IgD-negative memory B cell (primary cell): Measurements from ENCODE around the gene KIAA1217. TPM values are rescaled to one million over a fixed set of nuclear protein-coding genes. Genes with fewer than 3 reads are reported as not detected.

ENCODE experiments used
- H3K27ac Mint-ChIP-seq, 3 donors: one replicate each; pipeline ENCODE4 v1.8.0; 2020 to 2022; ENCODE audit warnings: mild to moderate bottlenecking in 3 of 3, mixed read lengths in 3 of 3, moderate library complexity in 1 of 3
- H3K27me3 Mint-ChIP-seq: one replicate; pipeline ENCODE4 v1.8.0; 2021; ENCODE audit warnings: mixed read lengths
- H3K36me3 Mint-ChIP-seq: one replicate; pipeline ENCODE4 v1.8.0; 2020; ENCODE audit warnings: mild to moderate bottlenecking, mixed read lengths
- H3K4me1 Mint-ChIP-seq, 3 donors: one replicate each; pipeline ENCODE4 v1.8.0; 2020 to 2022; ENCODE audit warnings: mixed read lengths in 3 of 3, mild to moderate bottlenecking in 1 of 3
- H3K4me3 Mint-ChIP-seq, 4 donors: one replicate each; pipeline ENCODE4 v1.8.0; 2020 to 2022; ENCODE audit warnings: mild to moderate bottlenecking in 4 of 4, mixed read lengths in 4 of 4, moderate library complexity in 3 of 4
- H3K9me3 Mint-ChIP-seq, 3 donors: one replicate each; pipeline ENCODE4 v1.8.0; 2020 to 2021; ENCODE audit warnings: mixed read lengths in 3 of 3, mild to moderate bottlenecking in 1 of 3
- polyA plus RNA-seq: library from polyadenylated mRNA; unstranded; fragments of 300-500 nt; fragmentation: Illumina TruSeq; gene quantifications from one replicate; pipeline ENCODE4 v1.2.3, GENCODE V29; 2021

KIAA1217 gene, protein sequence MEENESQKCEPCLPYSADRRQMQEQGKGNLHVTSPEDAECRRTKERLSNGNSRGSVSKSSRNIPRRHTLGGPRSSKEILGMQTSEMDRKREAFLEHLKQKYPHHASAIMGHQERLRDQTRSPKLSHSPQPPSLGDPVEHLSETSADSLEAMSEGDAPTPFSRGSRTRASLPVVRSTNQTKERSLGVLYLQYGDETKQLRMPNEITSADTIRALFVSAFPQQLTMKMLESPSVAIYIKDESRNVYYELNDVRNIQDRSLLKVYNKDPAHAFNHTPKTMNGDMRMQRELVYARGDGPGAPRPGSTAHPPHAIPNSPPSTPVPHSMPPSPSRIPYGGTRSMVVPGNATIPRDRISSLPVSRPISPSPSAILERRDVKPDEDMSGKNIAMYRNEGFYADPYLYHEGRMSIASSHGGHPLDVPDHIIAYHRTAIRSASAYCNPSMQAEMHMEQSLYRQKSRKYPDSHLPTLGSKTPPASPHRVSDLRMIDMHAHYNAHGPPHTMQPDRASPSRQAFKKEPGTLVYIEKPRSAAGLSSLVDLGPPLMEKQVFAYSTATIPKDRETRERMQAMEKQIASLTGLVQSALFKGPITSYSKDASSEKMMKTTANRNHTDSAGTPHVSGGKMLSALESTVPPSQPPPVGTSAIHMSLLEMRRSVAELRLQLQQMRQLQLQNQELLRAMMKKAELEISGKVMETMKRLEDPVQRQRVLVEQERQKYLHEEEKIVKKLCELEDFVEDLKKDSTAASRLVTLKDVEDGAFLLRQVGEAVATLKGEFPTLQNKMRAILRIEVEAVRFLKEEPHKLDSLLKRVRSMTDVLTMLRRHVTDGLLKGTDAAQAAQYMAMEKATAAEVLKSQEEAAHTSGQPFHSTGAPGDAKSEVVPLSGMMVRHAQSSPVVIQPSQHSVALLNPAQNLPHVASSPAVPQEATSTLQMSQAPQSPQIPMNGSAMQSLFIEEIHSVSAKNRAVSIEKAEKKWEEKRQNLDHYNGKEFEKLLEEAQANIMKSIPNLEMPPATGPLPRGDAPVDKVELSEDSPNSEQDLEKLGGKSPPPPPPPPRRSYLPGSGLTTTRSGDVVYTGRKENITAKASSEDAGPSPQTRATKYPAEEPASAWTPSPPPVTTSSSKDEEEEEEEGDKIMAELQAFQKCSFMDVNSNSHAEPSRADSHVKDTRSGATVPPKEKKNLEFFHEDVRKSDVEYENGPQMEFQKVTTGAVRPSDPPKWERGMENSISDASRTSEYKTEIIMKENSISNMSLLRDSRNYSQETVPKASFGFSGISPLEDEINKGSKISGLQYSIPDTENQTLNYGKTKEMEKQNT (N-terminal part only)
- not detected for polyA plus RNA-seq

DNA sequence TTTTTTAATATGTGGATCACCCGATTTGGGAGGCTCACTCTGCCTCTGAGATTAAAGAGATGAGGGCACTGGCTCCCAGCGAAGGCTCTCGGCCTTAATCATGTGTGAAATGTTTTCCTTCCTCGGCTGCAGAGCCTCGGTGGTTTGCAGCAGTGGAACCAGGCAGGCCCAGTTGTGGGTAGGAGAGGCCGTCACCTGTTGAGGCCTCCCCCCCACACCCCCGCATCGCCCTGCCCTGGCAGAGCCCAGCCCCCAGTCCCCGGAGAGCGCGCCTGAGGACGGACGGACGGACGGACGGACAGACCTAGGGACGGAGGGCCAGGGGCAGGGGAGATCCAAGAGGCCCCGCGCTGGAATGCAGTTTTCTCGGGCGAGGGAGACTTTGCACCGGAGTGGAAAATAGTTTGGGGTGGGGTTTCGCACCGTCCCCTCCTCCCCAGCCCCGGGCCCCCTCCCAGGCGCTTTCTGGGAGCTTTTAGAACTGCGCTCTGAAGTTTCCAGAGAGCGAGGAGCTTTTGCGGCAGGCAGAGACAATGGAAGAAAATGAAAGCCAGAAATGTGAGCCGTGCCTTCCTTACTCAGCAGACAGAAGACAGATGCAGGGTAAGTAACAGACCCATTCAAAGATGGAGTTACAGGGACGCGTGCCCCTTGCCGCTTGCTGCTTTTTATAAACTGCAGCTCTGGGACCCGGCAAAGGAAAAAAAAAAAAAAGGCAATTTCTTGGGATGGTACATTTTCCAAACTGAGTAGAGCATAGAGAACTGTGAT is at the start of gene KIAA1217:
Gene KIAA1217, plus strand, starts transcription at position 478 of the 771 bp plus-strand sequence. Its CDS starts 56 bp downstream, at position 534.
- peak within 1 kb of the TSS; percentile 51 to 79 (median 58) for H3K4me3 Mint-ChIP-seq
- H3K27me3 Mint-ChIP-seq, result peaks cover 19% of the 10 kb centered on the region
- H3K36me3 Mint-ChIP-seq, result no peaks in the 10 kb centered on the region
- peak within 1 kb of the TSS in 1 of 3 donors; percentile 60 for H3K27ac Mint-ChIP-seq
- H3K9me3 Mint-ChIP-seq, result peaks cover 0 to 4% (median 0%) of the 10 kb centered on the region in 3 donors
- H3K4me1 Mint-ChIP-seq, result peaks cover 4 to 11% (median 9%) of the 10 kb centered on the region in 3 donors

- H3K36me3 Mint-ChIP-seq, result no peaks in the 10 kb centered on the region
- H3K27me3 Mint-ChIP-seq, result no peaks in the 10 kb centered on the region
- H3K27ac Mint-ChIP-seq, result no peak overlapping the region
- H3K4me3 Mint-ChIP-seq, result no peak overlapping the region
- H3K9me3 Mint-ChIP-seq, result peaks cover 2 to 8% (median 4%) of the 10 kb centered on the region in 3 donors
- H3K4me1 Mint-ChIP-seq, result no peaks in the 10 kb centered on the region
These were observed 46.5 kb upstream of the KIAA1217 start for GRCh38 chr10:24162206-24162985.

GRCh38 chr10:24163485-24163884 is 45.5 kb upstream of the KIAA1217 start:
- no peak overlapping the region for H3K27ac Mint-ChIP-seq
- no peak overlapping the region for H3K4me3 Mint-ChIP-seq
- H3K9me3 Mint-ChIP-seq, result peaks cover 2 to 7% (median 3%) of the 10 kb centered on the region in 3 donors
- no peaks in the 10 kb centered on the region for H3K36me3 Mint-ChIP-seq
- no peaks in the 10 kb centered on the region for H3K27me3 Mint-ChIP-seq
- no peaks in the 10 kb centered on the region for H3K4me1 Mint-ChIP-seq

DNA sequence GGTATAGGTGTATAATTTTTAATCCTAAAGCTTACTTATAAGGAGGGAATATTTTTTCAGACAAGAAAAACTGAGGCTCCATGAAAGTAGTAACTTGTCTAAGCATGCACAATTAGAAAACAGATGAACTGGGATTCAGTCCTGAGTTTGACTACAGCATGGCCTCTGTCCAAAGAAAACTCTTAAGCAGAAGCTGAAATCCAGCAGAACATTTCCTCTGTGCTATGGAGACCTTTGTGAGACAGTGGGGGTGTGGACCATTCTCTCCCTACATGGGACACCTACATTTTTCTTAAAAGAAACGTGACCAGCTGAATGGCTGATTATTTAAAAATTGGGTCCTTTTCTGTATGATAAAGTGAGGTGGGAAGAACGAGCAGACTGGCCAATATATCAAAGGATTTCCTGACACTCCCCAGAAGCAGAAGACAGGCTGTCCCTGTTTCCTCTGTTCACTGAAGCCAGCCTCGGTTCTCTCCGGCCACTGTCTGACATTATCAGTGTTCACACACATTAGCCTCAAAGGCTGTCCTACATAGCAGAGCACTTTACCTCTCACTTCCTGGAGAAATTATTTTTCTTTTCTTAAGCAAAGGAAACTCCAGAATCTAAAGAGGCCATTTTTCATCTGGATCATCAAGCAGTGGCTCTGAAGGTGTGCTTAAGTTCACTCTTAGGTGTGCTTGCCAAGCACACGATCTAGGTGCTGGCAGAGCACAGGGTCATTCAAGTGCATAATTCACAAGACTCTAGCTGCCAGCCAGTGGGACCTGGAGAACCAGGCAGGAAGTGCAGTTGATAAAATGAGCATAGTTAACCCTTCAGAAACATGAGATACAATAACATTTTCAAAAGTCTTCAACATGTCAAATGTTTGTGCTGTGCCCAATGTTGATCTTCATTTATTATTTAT is 40.4 kb upstream of the KIAA1217 start:
- Mint-ChIP-seq H3K36me3 (no peaks in the 10 kb centered on the region), H3K27ac (no peak overlapping the region), H3K4me1 (no peaks in the 10 kb centered on the region), H3K4me3 (no peak overlapping the region), H3K27me3 (no peaks in the 10 kb centered on the region), H3K9me3 (peaks cover 3 to 5% (median 4%) of the 10 kb centered on the region in 3 donors)

GRCh38 chr10:24170199-24170598 is 38.7 kb upstream of the KIAA1217 start:
- Mint-ChIP-seq H3K36me3 (no peaks in the 10 kb centered on the region), H3K27me3 (no peaks in the 10 kb centered on the region), H3K4me1 (no peaks in the 10 kb centered on the region), H3K9me3 (peaks cover 4 to 8% (median 6%) of the 10 kb centered on the region in 3 donors), H3K27ac (no peak overlapping the region), H3K4me3 (no peak overlapping the region)

- Mint-ChIP-seq H3K27ac (no peak overlapping the region), H3K9me3 (peaks cover 1 to 7% (median 5%) of the 10 kb centered on the region in 3 donors), H3K27me3 (no peaks in the 10 kb centered on the region), H3K4me1 (no peaks in the 10 kb centered on the region), H3K36me3 (no peaks in the 10 kb centered on the region), H3K4me3 (no peak overlapping the region)
These were observed 36.0 kb upstream of the KIAA1217 start for GRCh38 chr10:24172909-24173308.

DNA sequence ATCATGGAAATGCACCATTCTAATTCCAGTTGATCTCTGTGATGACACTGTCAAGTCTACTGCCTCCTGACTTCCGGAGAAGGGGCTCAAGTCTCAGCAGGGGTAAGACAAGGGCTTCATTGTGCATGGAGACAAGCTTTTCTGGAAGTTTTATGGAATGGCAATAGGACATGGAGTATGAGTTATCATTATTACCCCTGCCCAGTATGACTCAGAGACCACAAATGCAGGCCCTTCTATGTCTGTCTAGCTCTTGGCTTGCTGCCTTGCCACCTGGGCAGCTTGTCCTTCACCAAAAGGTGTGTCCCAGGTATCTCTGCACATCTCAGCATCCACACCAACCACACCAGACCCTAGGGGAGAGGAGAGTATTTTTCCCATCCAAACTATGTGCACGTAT is 34.9 kb upstream of the KIAA1217 start:
- Mint-ChIP-seq H3K27me3 (no peaks in the 10 kb centered on the region), H3K27ac (no peak overlapping the region), H3K4me3 (no peak overlapping the region), H3K4me1 (no peaks in the 10 kb centered on the region), H3K36me3 (no peaks in the 10 kb centered on the region), H3K9me3 (peaks cover 1 to 11% (median 5%) of the 10 kb centered on the region in 3 donors)

- Mint-ChIP-seq H3K27me3 (no peaks in the 10 kb centered on the region), H3K36me3 (no peaks in the 10 kb centered on the region), H3K9me3 (peaks cover 3 to 11% (median 7%) of the 10 kb centered on the region in 3 donors), H3K27ac (no peak overlapping the region), H3K4me1 (no peaks in the 10 kb centered on the region), H3K4me3 (no peak overlapping the region)
These were observed 32.3 kb upstream of the KIAA1217 start for GRCh38 chr10:24176658-24177057.

DNA sequence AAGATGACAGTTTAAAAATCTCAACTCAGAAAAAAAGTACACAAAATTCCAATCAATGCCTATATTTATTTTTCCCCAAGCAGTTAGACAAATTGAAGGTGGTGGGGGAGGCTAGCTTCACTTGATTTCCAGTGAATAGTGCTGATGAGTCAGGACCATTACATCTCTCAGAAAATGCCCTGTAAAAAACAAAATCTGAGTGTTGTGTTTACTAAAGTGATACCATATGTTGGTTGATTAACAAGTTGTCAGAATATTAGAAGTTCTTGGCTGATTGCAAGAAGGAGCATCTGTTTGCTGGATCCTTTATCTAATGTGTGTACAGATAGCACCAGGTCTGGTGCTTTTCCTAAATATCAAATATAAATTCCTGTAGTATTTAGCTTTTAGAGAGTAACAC is 31.3 kb upstream of the KIAA1217 start:
- no peaks in the 10 kb centered on the region for H3K4me1 Mint-ChIP-seq
- H3K36me3 Mint-ChIP-seq, result no peaks in the 10 kb centered on the region
- no peak overlapping the region for H3K4me3 Mint-ChIP-seq
- no peak overlapping the region for H3K27ac Mint-ChIP-seq
- H3K27me3 Mint-ChIP-seq, result no peaks in the 10 kb centered on the region
- H3K9me3 Mint-ChIP-seq, result peaks cover 3 to 11% (median 7%) of the 10 kb centered on the region in 3 donors

DNA sequence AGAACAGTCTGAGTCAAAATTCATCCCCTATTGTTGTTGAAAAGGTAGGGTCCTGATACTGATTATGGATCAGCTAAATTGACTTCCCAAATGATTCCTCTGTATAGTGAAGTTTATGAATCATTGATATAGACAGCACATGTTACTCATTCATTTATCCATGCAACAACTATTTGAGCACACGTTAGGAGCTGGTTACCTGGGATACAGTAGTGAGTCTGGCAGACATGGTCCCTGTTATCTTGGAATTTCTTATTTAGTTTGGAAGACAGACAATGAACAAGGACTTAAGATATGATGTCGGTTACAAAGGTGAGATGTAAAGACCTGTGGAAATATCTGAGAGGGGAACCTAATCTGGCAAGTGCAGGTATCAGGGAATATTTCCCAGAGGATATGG is 28.0 kb upstream of the KIAA1217 start:
- Mint-ChIP-seq H3K4me3 (no peak overlapping the region), H3K9me3 (peaks cover 2 to 6% (median 5%) of the 10 kb centered on the region in 3 donors), H3K27ac (no peak overlapping the region), H3K36me3 (no peaks in the 10 kb centered on the region), H3K4me1 (no peaks in the 10 kb centered on the region), H3K27me3 (no peaks in the 10 kb centered on the region)

DNA sequence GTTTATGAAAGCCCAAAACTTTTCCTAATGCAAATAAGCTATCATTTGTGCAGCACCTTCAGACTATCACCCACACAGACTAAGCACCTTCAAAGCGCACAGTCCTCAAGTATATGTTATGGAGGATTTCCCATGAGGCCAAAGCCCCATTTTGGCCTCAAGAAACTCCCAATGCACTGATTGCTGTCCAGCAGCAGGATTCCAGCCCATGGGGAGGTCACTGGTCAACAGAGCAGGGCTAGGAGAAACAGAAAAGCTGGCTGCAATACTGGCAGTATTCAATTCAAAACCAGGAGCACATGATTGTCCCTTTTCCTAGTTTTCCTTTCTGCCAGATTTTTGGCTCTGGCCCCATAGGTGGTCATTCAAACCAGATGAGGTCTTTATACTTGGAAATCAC is 24.5 kb upstream of the KIAA1217 start:
- no peaks in the 10 kb centered on the region for H3K36me3 Mint-ChIP-seq
- H3K4me3 Mint-ChIP-seq, result no peak overlapping the region
- H3K27ac Mint-ChIP-seq, result no peak overlapping the region
- no peaks in the 10 kb centered on the region for H3K27me3 Mint-ChIP-seq
- H3K4me1 Mint-ChIP-seq, result no peaks in the 10 kb centered on the region
- peaks cover 3 to 5% (median 4%) of the 10 kb centered on the region in 3 donors for H3K9me3 Mint-ChIP-seq

DNA sequence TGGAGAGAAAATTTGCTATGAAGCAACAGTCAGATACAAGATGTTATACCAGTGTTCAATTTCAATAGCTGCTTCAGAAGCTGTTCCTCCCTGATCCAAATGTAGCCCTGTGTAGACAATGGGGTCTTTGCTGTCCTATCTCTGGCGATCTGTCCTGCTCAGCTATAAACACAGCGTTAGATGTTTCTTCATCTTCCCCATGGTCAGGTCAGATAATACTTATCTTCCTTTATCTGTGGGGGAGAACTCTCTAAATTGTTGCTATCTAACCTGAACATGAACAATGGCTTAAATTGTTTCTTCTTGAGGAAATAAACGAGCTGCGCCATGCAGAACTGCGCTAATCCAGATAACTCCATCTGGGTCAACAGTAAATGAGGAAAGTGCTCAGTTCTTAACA is 15.6 kb upstream of the KIAA1217 start:
- H3K36me3 Mint-ChIP-seq, result no peaks in the 10 kb centered on the region
- peaks cover 2% of the 10 kb centered on the region for H3K27me3 Mint-ChIP-seq
- no peak overlapping the region for H3K4me3 Mint-ChIP-seq
- no peaks in the 10 kb centered on the region for H3K9me3 Mint-ChIP-seq
- no peak overlapping the region for H3K27ac Mint-ChIP-seq
- H3K4me1 Mint-ChIP-seq, result no peaks in the 10 kb centered on the region

GRCh38 chr10:24197263-24197662 is 11.7 kb upstream of the KIAA1217 start:
- Mint-ChIP-seq H3K36me3 (no peaks in the 10 kb centered on the region), H3K27me3 (peaks cover 2% of the 10 kb centered on the region), H3K27ac (no peak overlapping the region), H3K4me3 (no peak overlapping the region), H3K9me3 (no peaks in the 10 kb centered on the region), H3K4me1 (no peaks in the 10 kb centered on the region)
